HG03571 (cell line): ENCODE measurements around the gene PTPRR.
"Not testable (repeated sequence)": the region's sequence is repeated elsewhere in the genome, so short reads cannot be mapped to it uniquely, and the experiment has no call there.

Source experiments
- ATAC-seq: cut with Tn5 transposase; IDR thresholded peaks from one replicate; pipeline ENCODE4 v1.9.1; 2021; ENCODE audit not compliant: unreplicated experiment

Gene PTPRR

GRCh38 chr12:70754330-70754741 is 166.2 kb downstream of the PTPRR start:
- ATAC-seq: no peak

- ATAC-seq: no peak
Measured at GRCh38 chr12:70752327-70752726, 168.2 kb downstream of the PTPRR start.

GRCh38 chr12:70749931-70750330 is 170.6 kb downstream of the PTPRR start:
- no peak for ATAC-seq

GRCh38 chr12:70748809-70749208 is 171.7 kb downstream of the PTPRR start:
- no peak for ATAC-seq

- ATAC-seq: no peak
Measured at GRCh38 chr12:70747445-70748260, 172.9 kb downstream of the PTPRR start.

- ATAC-seq: no peak
Measured at GRCh38 chr12:70745048-70745447, 175.5 kb downstream of the PTPRR start.

- ATAC-seq: no peak
Measured at GRCh38 chr12:70744178-70744577, 176.4 kb downstream of the PTPRR start.

- ATAC-seq: no peak
Measured at GRCh38 chr12:70741256-70741655, 179.3 kb downstream of the PTPRR start.

GRCh38 chr12:70739756-70740155 is 180.8 kb downstream of the PTPRR start:
- no peak for ATAC-seq

GRCh38 chr12:70736351-70737133 is 184.0 kb downstream of the PTPRR start:
- ATAC-seq: no peak

GRCh38 chr12:70735197-70735596 is 185.3 kb downstream of the PTPRR start:
- not testable (repeated sequence) for ATAC-seq

GRCh38 chr12:70733385-70733784 is 187.2 kb downstream of the PTPRR start:
- ATAC-seq: peak; percentile 85

GRCh38 chr12:70732287-70732686 is 188.3 kb downstream of the PTPRR start:
- no peak for ATAC-seq

- ATAC-seq: no peak
Measured at GRCh38 chr12:70730675-70731180, 189.8 kb downstream of the PTPRR start.

GRCh38 chr12:70724444-70724843 is 196.1 kb downstream of the PTPRR start:
- ATAC-seq: no peak

- ATAC-seq: no peak
Measured at GRCh38 chr12:70722584-70723343, 197.8 kb downstream of the PTPRR start.

GRCh38 chr12:70721656-70722357 is 198.7 kb downstream of the PTPRR start:
- no peak for ATAC-seq

- ATAC-seq: no peak
Measured at GRCh38 chr12:70721216-70721615, 199.3 kb downstream of the PTPRR start.

- no peak for ATAC-seq
Measured at GRCh38 chr12:70719672-70720420, 200.7 kb downstream of the PTPRR start.

GRCh38 chr12:70719071-70719470 is 201.5 kb downstream of the PTPRR start:
- no peak for ATAC-seq
